ENCODE measurements around the gene NTM.

DNA sequence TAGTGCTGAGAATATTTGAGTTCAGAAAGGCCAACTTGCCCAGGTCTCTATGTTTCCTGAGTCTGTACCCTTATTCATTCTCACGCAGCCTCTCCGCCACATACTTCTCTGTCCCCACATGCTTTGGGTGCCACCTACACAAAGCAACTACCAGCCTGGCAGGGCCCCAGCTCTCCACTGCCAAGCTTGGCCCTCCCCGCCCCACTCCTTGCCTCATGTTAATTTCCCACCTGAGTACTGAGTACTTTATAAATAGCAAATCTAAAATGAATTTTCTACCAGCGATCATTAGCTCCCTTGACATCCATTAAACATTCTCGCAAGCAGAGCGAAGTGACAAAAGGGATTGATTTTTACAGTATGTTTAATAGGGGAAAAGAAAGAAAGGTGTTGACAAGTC is 20.8 kb downstream of the NTM start:
- TF ChIP-seq, protein P1, sequence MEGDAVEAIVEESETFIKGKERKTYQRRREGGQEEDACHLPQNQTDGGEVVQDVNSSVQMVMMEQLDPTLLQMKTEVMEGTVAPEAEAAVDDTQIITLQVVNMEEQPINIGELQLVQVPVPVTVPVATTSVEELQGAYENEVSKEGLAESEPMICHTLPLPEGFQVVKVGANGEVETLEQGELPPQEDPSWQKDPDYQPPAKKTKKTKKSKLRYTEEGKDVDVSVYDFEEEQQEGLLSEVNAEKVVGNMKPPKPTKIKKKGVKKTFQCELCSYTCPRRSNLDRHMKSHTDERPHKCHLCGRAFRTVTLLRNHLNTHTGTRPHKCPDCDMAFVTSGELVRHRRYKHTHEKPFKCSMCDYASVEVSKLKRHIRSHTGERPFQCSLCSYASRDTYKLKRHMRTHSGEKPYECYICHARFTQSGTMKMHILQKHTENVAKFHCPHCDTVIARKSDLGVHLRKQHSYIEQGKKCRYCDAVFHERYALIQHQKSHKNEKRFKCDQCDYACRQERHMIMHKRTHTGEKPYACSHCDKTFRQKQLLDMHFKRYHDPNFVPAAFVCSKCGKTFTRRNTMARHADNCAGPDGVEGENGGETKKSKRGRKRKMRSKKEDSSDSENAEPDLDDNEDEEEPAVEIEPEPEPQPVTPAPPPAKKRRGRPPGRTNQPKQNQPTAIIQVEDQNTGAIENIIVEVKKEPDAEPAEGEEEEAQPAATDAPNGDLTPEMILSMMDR (IDR thresholded peaks at IDR 0.05): no peak
- TF ChIP-seq POLR2A (IDR thresholded peaks at IDR 0.05): no peak
